Adrenal gland (tissue), 12 donors: ENCODE data around the gene RER1. TPM values are rescaled to one million over a fixed set of nuclear protein-coding genes. Genes with fewer than 3 reads are reported as not detected.

ENCODE experiments used
- DNase-seq, 7 donors: peaks; one replicate each; pipeline ENCODE4 v3.0.0-alpha.2; 2019 to 2020
- H3K27ac ChIP-seq, 5 donors: fragments of 200-600 bp; sonication (generic) in 4 of 5; 1 replicate in 3 of 5; 2 replicates in 2 of 5; pipeline versions ENCODE4 v1.5.1 to v1.8.0; 2016 to 2020; ENCODE audit warnings: mild to moderate bottlenecking in 1 of 5
- H3K27me3 ChIP-seq: fragments of 200-600 bp; 2 replicates; pipeline ENCODE4 v1.8.0; 2021
- H3K36me3 ChIP-seq, 2 donors: fragments of 200-600 bp; replicated peaks in 1 of 2; 1 replicate in 1 of 2; 2 replicates in 1 of 2; pipeline versions ENCODE4 v1.5.1 to v1.8.0; 2018 to 2022
- H3K4me1 ChIP-seq, 2 donors: fragments of 200-600 bp; replicated peaks in 1 of 2; 1 replicate in 1 of 2; 2 replicates in 1 of 2; pipeline versions ENCODE4 v1.5.1 to v1.8.0; 2018 to 2021
- H3K4me3 ChIP-seq, 4 donors: fragments of 200-600 bp; sonication (generic) in 3 of 4; one replicate each; pipeline ENCODE4 v1.5.1; 2016 to 2018
- H3K9me3 ChIP-seq, 3 donors: fragments of 200-600 bp; sonication (generic) in 1 of 3; replicated peaks in 1 of 3; 1 replicate in 2 of 3; 2 replicates in 1 of 3; pipeline versions ENCODE4 v1.5.1 to v1.8.0; 2016 to 2021
- CTCF ChIP-seq, 6 experiments: fragments of 450-650 bp in 4 of 6; fragments of 200-600 bp in 2 of 6; sonication (generic) in 1 of 6; IDR thresholded peaks; 1 replicate in 5 of 6; 2 replicates in 1 of 6; pipeline versions ENCODE4 v1.5.1 to v1.8.0; 2016 to 2021; ENCODE audit warnings: antibody characterized with exemption in 6 of 6, mild to moderate bottlenecking in 2 of 6, moderate library complexity in 1 of 6
- POLR2A ChIP-seq, 2 donors: fragments of 450-650 bp; IDR thresholded peaks; one replicate each; pipeline ENCODE4 v1.6.1; 2017; ENCODE audit warnings: antibody characterized with exemption in 2 of 2, mild to moderate bottlenecking in 2 of 2, moderate library complexity in 1 of 2
- WGBS, 4 donors: extraction: QIAGEN DNeasy Blood & Tissue Kit in 2 of 4; methylation state at CpG; one replicate each; pipeline versions ENCODE4 v1.1.5 to v1.1.7; 2013 to 2017; 5-methylcytosine and 5-hydroxymethylcytosine counted together
- intact Hi-C, 2 donors: fragments of 100-400 bp; cut with DNase I; formaldehyde crosslinking; loops; one replicate each; pipeline versions ENCODE4 v1.14.1 to v1.15.0; 2022 to 2023
- polyA plus RNA-seq, 3 donors: library from polyadenylated mRNA; stranded (reverse); fragments of 200-250 nt in 2 of 3; fragments of 350-450 nt in 1 of 3; fragmentation: Illumina TruSeq in 1 of 3; extraction: RNeasy Lipid Tissue Mini Kit (QIAGEN cat#74804) in 1 of 3; gene quantifications; one replicate each; pipeline ENCODE4 v1.2.3, GENCODE V29; 2013 to 2014
- total RNA-seq, 9 donors: library from RNA; depleted of rRNA in 4 of 9; stranded (reverse); fragments of >200 nt in 4 of 9; fragments of 120-200 nt in 1 of 9; fragmentation: NEBNext Ultra II Directional in 1 of 9; extraction: Animal tissue kit (Norgen Biotek cat#: 25700) in 1 of 9; gene quantifications; one replicate each; pipeline versions ENCODE4 v1.1.0 to v1.2.4, GENCODE V29; 2013 to 2023
- donor health status: healthy with polysubstance abuse.
- donor health status: Bipolar disorder and iron deficiency.
- donor health status: DM: yes; HTN: yes; CAD: no.
- donor health status: DM: no; HTN: no; CAD: no.
- donor health status: DM: no; HTN: no; CAD: no.
- donor health status: DM: yes; HTN: yes; CAD: no.

Gene RER1
- total and polyA plus RNA-seq, 12 donors: 106 to 345 (median 167) TPM

- Histone ChIP-seq H3K27ac (peak overlapping the region in 2 of 5 donors; percentile 22 to 94), H3K4me1 (peaks cover 30 to 54% of the 10 kb centered on the region in 2 donors), H3K4me3 (no peak overlapping the region), H3K9me3 (no peaks in the 10 kb centered on the region), H3K36me3 (peaks cover 0 to 63% of the 10 kb centered on the region in 2 donors), H3K27me3 (no peaks in the 10 kb centered on the region)
- no peak for DNase-seq
- WGBS, 4 donors: 77 to 81% (median 80%) methylated on average over 18 to 26 of the region's 26 CpGs
- intact Hi-C loops: no loop called here
- TF ChIP-seq POLR2A (IDR thresholded peaks at IDR 0.05): no peak
- TF ChIP-seq CTCF (IDR thresholded peaks at IDR 0.05): no peak
These were observed 14.9 kb downstream of the RER1 start for GRCh38 chr1:2406451-2407041.

GRCh38 chr1:2407166-2407990 is 15.7 kb downstream of the RER1 start:
- Histone ChIP-seq H3K4me1 (peaks cover 33 to 59% of the 10 kb centered on the region in 2 donors), H3K4me3 (no peak overlapping the region), H3K36me3 (peaks cover 0 to 55% of the 10 kb centered on the region in 2 donors), H3K9me3 (no peaks in the 10 kb centered on the region), H3K27me3 (no peaks in the 10 kb centered on the region), H3K27ac (peak overlapping the region in 2 of 5 donors; percentile 22 to 94)
- 68 to 81% (median 75%) methylated on average over 16 to 25 of the region's 25 CpGs for WGBS, 4 donors
- intact Hi-C loops: no loop called here
- peak in 1 of 7 donors; percentile 41 for DNase-seq
- TF ChIP-seq POLR2A (IDR thresholded peaks at IDR 0.05) (no peak), CTCF (IDR thresholded peaks at IDR 0.05) (no peak)

GRCh38 chr1:2407991-2408275 is 16.3 kb downstream of the RER1 start:
- TF ChIP-seq POLR2A (IDR thresholded peaks at IDR 0.05) (no peak), CTCF (IDR thresholded peaks at IDR 0.05) (no peak)
- no peaks in the 10 kb centered on the region for H3K9me3 ChIP-seq
- peak overlapping the region in 1 of 5 donors; percentile 94 for H3K27ac ChIP-seq
- WGBS, 4 donors: 88 to 95% (median 94%) methylated on average over 6 to 8 of the region's 8 CpGs
- H3K4me3 ChIP-seq: no peak overlapping the region
- no peak for DNase-seq
- H3K4me1 ChIP-seq: peaks cover 33 to 59% of the 10 kb centered on the region in 2 donors
- peaks cover 0 to 49% of the 10 kb centered on the region in 2 donors for H3K36me3 ChIP-seq
- intact Hi-C loops: no loop called here
- H3K27me3 ChIP-seq: no peaks in the 10 kb centered on the region

GRCh38 chr1:2408456-2408855 is 16.8 kb downstream of the RER1 start:
- Histone ChIP-seq H3K27me3 (no peaks in the 10 kb centered on the region), H3K36me3 (peaks cover 0 to 44% of the 10 kb centered on the region in 2 donors), H3K4me1 (peaks cover 38 to 64% of the 10 kb centered on the region in 2 donors), H3K4me3 (peak overlapping the region in 1 of 4 donors; percentile 0), H3K27ac (peak overlapping the region in 3 of 5 donors; percentile 23 to 76 (median 57)), H3K9me3 (no peaks in the 10 kb centered on the region)
- 67 to 93% (median 71%) methylated on average over 3 to 24 of the region's 24 CpGs for WGBS, 4 donors
- intact Hi-C loops: no loop called here
- no peak for TF ChIP-seq CTCF (IDR thresholded peaks at IDR 0.05)
- TF ChIP-seq POLR2A (IDR thresholded peaks at IDR 0.05): no peak
- peak in 2 of 7 donors; percentile 46 to 49 for DNase-seq
